ENCODE measurements around the gene REC114. TPM values are rescaled to one million over a fixed set of nuclear protein-coding genes. Genes with fewer than 3 reads are reported as not detected.
"Not testable (repeated sequence)": the region's sequence is repeated elsewhere in the genome, so short reads cannot be mapped to it uniquely, and the experiment has no call there.

Gene REC114, protein sequence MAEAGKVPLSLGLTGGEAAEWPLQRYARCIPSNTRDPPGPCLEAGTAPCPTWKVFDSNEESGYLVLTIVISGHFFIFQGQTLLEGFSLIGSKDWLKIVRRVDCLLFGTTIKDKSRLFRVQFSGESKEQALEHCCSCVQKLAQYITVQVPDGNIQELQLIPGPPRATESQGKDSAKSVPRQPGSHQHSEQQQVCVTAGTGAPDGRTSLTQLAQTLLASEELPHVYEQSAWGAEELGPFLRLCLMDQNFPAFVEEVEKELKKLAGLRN
- total RNA-seq = not detected in 2 replicates

DNA sequence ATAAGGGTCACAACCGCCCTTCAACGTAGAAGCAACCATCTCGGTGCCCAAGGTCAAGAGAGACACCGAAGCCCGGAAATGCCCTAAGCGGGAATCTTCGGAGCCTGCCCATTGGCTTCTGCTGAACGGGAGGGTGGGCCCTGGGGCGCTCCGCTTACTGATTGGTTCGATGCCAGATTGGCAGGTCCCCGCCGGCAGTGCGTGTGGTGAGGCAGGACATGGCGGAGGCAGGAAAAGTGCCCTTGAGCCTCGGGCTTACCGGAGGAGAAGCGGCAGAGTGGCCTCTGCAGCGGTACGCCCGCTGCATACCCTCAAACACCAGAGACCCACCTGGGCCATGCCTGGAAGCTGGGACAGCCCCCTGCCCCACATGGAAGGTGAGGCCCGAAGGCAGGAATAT, at the start of gene REC114:
Gene REC114, plus strand, starts transcription at position 197 of the 400 bp plus-strand sequence. Its CDS starts 22 bp downstream, at position 219.
- no peak for DNase-seq (ENCODE audit: extremely low read depth, low read depth, low spot score)

DNA sequence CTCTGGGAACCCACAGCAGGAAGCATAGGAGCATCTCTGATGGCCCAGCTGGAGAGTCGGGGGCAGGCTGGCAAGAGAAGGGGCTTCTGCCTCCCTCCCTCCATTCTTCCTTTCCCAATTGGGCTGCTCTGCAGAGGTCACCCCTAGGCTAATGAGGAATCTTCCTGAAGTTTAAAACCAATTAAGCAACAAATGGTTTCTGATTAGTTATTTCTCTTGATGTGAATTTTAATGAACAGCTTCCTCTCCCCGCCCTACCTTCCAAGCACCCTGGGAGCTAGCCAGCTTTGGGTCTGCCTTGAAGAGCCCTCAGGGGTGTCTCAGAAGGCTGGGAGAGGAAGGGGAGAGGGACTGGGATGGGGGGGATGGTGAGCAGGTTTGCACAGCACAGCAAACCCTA, 49.6 kb upstream of the REC114 start:
- DNase-seq (ENCODE audit: extremely low read depth, low read depth, low spot score) = no peak

DNA sequence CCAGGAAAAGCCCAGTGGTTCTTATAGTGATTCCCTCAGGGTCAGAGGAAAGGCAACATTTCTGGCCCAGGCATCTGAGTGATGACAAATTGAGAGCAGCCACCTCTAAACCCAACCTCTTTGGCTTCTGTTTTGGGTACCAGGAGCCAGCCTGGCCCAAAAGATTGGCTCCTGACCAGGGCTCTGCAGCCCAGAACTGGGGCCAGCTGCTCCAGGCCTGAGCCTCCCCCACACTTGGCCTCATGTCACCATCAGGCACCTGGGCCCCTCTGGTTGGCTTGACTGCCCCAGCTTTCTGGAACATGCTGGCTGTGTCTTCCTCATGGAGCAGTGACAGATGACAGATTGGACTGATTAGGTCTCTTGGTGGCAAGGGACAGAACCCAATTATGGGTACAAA, 48.2 kb upstream of the REC114 start:
- DNase-seq (ENCODE audit: extremely low read depth, low read depth, low spot score) = no peak

DNA sequence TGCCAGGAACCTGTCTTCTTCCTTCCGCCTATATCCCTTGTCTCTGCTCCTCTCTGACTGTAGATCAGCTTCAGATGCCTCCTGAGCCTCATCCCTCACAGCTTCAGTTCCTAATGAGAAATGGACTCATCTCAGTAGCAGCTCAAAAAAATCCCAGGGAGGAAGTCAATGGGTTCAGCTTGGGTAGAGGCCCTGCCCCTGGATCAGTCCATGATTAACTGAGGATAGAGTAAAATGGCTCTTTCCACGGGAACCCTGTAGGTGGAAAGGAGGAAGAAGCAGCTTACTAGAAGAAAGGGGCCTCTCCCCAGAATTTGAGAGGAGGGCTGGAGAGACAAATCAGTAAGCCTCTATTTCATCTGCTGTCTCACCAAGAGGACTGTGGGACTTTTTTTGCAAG, 47.3 kb upstream of the REC114 start:
- DNase-seq (ENCODE audit: extremely low read depth, low read depth, low spot score) = no peak

DNA sequence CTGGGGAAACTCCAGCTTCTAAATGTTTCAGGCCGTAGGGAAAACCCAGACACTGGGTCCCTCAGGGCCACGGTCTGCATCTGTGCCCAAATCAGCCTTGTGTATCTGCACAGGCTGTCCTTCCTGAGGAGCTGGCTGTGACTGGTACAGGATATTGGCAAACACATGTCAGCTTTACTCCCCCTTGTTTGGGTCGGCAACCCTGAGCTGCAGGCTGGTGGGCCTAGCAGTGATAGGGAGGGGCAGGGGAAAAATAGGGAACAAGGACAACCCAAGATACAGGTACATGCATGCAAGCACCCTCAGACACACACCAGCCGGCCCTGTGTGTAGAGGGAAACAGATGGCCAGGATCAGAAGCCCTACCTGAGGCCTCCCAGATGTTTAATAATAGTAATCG, 45.5 kb upstream of the REC114 start:
- no peak for DNase-seq (ENCODE audit: extremely low read depth, low read depth, low spot score)

DNA sequence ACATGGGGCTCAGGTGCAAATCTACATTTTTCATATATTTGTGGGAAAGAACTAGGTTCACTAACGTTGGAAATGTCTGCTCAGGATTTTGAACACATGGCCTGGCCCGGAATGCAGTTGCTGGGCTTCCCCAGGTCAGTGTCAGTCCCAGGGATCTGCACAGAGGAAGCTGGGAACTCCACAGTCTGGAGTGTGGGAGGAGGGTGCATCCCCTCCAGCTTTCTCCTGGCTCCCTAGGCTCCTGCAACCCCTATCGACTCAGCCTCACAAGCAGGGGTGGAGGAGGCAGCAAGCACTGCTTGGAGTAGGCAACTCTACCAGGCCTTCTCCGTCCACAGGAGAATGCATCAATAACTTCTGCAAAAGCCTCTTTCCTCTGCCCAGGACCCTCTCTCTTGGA, 44.1 kb upstream of the REC114 start:
- no peak for DNase-seq (ENCODE audit: extremely low read depth, low read depth, low spot score)

DNA sequence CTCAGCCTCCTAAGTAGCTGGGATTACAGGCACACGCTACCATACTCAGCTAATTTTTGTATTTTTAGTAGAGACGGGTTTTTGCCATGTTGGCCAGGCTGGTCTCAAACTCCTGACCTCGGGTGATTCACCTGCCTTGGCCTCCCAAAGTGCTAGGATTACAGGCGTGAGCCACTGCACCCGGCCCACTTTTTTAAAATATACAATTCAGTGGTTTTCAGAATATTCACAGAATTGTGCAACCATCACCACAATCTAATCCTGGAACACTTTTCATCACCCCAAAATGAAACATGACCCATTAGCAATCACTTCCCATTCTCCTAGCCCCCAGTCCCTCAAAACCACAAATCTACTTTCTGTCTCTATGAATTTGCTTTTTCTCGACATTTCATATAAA, 42.7 kb upstream of the REC114 start:
- DNase-seq (ENCODE audit: extremely low read depth, low read depth, low spot score) = not testable (repeated sequence)

DNA sequence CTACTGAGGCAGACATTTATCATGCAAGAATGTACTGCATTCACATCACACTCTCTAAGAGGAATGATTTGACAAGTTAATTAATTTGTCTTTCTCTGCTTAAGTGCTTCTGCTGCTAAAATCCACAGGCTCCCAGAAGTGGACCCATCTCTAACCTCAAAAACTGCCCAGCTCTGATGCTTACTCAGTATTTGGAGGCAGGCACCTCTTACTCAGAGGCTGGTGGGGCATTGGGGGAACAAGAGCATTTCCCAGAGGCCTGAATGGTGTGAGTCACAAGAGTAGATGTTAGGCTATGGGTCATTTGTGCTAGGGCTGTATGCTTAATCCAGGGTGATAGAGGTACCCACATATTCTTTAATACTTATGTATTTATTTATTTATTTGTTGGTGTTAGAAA, 39.8 kb upstream of the REC114 start:
- DNase-seq (ENCODE audit: extremely low read depth, low read depth, low spot score) = no peak

DNA sequence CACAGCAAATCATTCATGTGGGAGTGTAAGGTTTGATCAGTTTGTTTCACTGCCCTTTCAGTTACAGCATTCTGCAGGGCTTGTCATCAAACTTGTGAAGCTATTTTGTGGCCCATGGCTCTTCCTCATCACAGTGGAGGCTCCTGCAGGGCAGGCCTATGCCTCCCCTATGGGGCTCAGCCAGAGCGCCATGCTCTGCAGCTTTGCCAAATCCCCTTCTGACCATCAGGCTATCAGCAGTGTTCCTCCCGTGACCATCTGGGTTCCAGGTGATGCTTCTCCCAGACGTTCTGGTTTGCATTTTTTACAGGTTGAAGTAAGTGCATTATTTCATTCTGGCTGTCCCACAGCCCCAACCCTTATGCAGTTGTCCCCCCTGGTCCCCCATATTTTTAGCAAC, 28.1 kb upstream of the REC114 start:
- DNase-seq (ENCODE audit: extremely low read depth, low read depth, low spot score) = no peak

DNA sequence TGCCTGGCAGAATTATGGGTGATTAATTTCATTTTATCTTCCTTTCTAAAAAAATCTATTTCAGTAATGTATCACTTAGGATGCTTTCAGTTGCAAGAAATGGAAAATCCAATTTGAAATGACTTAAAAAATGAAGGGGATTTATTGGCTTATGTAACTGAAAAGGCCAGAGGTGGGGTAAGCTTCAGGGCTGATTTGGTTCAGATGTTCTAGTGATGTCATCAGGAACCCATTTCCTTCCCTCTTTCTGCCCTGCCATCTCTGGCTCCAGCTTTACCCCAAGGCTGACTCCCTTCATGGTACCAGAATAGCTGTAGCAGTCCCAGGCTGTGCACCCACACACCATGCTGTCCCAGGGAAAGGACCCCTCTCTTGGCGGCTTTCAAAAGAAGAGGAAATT, 18.5 kb upstream of the REC114 start:
- no peak for DNase-seq (ENCODE audit: extremely low read depth, low read depth, low spot score)

DNA sequence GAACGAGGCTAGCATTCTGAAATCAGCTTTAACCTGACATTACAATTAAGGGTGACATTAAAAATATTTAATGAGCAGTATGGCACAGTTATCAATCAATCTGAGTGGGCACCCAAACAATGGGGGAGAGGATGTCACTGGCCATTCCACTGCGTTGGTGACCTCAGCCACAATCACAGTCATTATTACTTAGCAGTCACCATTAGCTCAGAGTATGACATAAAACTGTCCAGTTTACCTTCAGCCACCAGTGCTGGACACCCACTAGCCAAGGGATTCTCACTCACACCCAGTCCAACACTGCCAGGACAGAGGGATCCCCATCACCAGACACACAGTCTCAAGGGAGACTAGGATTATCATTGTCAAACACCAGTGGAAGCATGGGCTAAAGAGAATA, 17.5 kb upstream of the REC114 start:
- DNase-seq (ENCODE audit: extremely low read depth, low read depth, low spot score) = no peak

DNA sequence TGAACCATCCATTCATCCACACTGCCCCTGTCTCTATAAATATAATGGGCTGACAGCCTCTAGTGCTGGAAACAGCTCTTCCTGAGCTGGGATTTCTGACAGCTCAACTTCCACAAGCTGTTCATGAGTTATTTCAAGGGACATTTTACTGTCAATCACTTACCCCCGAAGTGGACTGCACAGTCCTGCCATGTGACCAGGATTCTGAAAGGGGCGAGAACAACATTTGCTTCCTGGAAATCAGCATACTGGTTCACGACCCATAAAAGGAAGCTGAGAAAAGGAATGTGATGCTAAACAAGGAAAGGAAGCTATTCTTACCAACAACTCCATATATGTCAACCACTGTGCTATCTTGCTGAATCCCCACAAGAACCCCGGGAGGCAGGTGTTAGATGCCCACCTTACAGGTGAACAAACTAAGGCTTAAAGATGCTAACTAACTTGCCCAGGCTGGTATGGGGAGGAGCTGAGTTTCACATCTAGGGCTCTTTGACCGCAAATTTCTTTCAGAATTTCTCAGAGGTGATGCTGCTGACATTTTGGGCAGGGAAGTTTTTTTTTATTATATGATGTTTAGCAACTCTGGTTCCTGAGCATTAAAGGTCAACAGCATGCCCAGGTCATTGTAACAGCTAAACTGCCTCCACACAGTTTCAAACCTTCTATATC, 16.5 kb upstream of the REC114 start:
- DNase-seq (ENCODE audit: extremely low read depth, low read depth, low spot score) = no peak

DNA sequence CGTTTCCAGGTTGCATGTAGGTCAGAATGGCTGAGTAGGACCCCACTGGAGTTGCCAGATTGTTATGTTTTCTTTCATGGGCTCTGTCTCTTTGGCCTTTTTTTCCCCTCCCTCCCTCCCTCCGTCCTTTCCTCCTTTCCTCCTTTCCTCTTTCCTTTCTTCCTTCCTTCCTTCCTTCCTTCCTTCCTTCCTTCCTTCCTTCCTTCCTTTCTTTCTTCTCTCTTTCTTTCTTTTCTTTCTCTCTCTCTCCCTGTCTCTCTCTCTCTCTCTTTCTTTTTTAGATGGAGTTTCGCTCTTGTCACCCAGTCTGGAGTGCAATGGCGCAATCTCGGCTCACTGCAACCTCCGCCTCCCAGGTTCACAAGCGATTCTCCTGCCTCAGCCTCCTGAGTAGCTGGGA, 11.6 kb upstream of the REC114 start:
- not testable (repeated sequence) for DNase-seq (ENCODE audit: extremely low read depth, low read depth, low spot score)

DNA sequence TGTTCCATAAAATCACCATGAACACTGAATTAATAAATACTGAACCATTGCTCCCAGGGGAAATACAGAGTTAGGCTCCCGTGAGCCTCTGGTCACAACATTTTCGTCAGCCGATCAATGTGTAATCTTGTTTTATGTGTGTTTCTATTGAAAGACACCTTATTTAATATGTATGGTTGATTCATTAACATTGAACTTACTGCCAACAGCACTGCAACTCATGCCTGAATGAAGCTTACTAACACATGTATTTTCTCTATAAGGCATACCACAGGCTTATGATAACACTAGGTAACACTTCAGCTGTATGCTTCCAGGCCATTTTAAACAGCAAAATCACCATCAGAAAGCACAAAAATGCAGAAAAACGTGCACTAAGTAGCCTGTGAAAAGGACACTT, 9.1 kb upstream of the REC114 start:
- no peak for DNase-seq (ENCODE audit: extremely low read depth, low read depth, low spot score)

DNA sequence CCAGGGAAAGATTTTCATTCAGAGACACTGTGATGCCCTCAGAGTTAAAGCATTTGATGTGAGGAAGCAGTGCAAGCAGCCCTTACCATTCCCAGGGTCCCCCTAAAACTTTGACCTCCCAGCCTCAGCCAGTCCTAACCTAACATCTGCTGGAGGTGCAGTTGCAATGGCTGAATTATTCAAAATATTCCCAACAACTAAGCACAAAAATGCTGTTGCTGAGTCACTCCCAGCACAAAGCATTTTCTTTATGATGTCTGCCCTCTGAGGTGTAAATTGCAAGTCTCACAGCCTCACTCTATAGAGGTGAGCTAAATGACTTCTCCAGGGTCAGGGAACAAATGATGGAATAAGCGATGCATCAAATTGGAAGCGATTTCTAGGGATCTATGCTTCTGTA, 6.4 kb upstream of the REC114 start:
- no peak for DNase-seq (ENCODE audit: extremely low read depth, low read depth, low spot score)

DNA sequence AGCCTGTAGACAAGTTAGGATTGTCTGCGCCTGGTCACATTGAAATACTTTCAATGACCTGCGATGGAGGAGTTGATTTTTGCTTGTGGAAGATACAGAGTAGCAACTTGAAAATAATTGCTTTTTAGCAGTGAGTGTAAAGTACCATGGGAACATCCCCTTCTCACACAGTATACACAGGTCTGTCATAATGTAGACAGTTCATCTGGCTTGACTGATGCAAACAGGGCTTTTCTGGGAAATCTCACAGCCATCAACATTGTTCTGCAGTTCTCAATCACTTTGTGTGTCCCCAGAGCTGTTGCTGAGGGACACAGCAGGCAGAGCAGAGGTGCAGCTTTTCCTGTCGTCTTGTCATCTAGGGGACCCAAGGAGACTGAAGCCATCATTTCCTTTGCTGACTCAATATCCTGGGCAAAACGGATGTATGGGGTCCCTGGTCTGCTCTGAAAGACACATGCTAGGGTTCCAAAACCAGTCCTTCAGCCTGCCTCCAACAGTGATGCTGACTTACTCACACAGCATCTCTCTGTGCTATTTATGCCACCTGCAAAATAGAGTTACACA, 5.3 kb upstream of the REC114 start:
- no peak for DNase-seq (ENCODE audit: extremely low read depth, low read depth, low spot score)

DNA sequence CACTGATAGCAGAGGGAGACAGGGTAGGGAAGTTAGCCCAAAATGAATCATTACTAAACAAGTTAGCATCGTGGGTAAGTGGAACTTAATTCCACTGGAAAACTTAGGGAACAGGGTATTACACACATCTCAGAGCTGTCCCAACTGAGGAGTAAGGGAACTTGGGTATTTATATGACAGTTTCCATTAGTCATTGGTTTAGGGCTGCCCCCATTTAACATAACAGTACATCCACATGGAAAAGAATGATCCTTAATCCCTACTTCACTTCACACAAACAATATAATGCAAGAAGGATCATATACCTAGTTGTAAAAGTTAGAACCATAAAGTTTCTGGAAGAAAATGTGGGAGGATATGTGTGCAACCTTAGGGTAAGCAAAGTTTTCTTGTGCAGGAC, 4.3 kb upstream of the REC114 start:
- no peak for DNase-seq (ENCODE audit: extremely low read depth, low read depth, low spot score)

DNA sequence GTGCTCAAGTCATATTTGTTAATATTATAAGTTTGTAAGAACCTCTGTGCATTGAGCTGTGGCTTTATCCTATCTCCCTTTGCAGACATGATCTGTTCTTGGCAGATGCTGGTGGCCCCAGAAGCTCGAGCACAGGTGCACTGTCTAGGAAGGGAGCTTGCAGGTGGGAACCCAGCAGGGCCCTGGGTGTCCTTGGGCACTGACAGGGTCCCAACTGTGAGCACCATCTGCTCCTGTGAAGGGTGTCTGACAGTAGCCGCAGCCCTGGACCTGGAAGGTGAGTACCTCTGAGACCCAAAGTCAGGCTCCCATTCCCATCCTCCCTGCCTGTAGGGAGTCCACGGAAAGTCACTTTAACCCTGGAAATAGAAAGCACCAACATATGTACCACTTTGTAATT, 2.4 kb upstream of the REC114 start:
- DNase-seq (ENCODE audit: extremely low read depth, low read depth, low spot score) = no peak

DNA sequence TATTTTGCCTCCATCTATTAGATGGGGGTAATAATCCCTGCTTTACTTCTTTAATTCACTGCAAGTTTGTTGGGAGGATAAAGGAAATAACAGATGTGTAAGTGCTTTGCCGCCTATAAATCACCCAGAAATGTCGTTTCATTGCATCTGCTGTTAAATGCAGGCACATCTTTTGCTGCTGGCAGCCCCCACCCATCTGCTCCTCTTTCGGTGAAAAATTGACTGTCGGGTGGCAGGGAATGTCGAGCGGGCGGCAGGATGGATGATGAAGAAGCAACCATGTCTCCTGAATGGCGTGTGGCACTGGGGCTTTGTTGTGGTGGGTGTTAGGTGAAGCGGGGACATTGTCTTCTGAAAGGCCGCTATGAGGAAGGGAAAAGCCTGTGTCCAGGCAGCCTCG, 543 bp upstream of the REC114 start:
- no peak for DNase-seq (ENCODE audit: extremely low read depth, low read depth, low spot score)

DNA sequence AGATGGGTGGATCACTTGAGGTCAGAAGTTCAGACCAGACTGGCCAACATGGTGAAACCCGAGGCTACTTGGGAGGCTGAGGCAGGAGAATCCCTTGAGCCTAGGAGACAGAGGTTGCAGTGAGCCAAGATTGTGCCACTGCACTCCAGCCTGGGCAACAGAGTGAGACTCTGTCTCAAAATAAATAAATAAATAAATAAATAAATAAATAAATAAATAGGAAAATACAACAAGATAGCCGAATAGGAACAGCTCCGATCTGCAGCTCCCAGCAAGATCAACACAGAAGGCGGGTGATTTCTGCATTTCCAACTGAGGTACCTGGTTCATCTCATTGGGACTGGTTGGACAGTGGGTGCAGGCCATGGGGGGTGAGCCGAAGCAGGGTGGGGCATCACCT, 4.5 kb downstream of the REC114 start:
- not testable (repeated sequence) for DNase-seq (ENCODE audit: extremely low read depth, low read depth, low spot score)

DNA sequence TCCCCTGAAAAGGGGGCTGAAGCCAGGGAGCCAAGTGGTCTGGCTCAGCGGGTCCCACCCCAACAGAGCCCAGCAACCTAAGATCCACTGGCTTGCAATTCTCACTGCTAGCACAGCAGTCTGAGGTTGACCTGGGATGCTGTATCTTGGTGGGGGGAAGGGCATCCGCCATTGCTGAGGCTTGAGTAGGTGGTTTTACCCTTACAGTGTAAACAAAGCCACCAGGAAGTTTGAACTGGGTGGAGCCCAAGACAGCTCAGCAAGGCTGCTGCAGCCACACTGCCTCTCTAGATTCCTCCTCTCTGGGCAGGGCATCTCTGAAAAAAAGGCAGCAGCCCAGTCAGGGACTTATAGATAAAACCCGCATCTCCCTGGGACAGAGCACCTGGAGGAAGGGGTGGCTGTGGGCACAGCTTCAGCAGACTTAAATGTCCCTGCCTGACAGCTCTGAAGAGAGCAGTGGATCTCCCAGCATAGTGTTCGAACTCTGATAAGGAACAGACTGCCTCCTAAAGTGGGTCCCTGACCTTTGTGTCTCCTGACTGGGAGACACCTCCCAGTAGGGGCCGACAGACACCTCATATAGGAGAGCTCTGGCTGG, 5.3 kb downstream of the REC114 start:
- DNase-seq (ENCODE audit: extremely low read depth, low read depth, low spot score) = not testable (repeated sequence)

DNA sequence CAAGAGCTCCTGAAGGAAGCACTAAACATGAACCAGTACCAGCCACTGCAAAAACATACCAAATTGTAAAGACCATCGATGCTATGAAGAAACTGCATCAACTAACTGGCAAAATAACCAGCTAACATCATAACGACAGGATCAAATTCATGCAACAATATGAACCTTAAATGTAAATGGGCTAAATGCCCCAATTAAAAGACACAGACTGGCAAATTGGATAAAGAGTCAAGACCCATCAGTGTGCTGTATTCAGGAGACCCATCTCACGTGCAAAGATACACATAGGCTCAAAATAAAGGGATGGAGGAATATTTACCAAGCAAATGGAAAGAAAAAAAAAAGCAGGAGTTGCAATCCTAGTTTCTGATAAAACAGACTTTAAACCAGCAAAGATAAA, 7.0 kb downstream of the REC114 start:
- DNase-seq (ENCODE audit: extremely low read depth, low read depth, low spot score) = not testable (repeated sequence)

Measured in glomerular endothelial cell (primary cell).